ENCODE measurements around the gene AMHR2.
"Not testable (repeated sequence)": the region's sequence is repeated elsewhere in the genome, so short reads cannot be mapped to it uniquely, and the experiment has no call there.

GRCh38 chr12:53422247-53422646 is 1.4 kb upstream of the AMHR2 start:
- TF ChIP-seq CTCF, POLR2A (IDR thresholded peaks at IDR 0.05): not testable (repeated sequence)

All from heart left ventricle (tissue), 13 donors.